IMR-90 (cell line): Measurements from ENCODE around the gene DYNC1H1. TPM values are rescaled to one million over a fixed set of nuclear protein-coding genes. Genes with fewer than 3 reads are reported as not detected.

ENCODE experiments used
- ATAC-seq: fragments of 200-7000 bp; cut with Tn5 transposase; 2 replicates; pipeline ENCODE4 v1.9.1; 2020; ENCODE audit warnings: low read depth, mild to moderate bottlenecking, moderate library complexity
- BruUV-seq: library from RNA; stranded (reverse); fragments of 400-500 nt; replicated peaks from 2 replicates; lab custom pipeline; 2021; lab: Mats Ljungman, UMichigan
- CTCF ChIA-PET: fragments of 300-600 bp; formaldehyde crosslinking; extraction: SDS; loops from one replicate; lab custom pipeline; 2021; ENCODE audit warnings: antibody characterized with exemption; lab: Yijun Ruan, JAX
- POLR2A ChIA-PET: fragments of 300-600 bp; sonication (Branson Sonifier 250); formaldehyde crosslinking; loops from one replicate; lab custom pipeline; 2022; ENCODE audit warnings: antibody characterized with exemption; ENCODE audit not compliant: unreplicated experiment; lab: Charles Lee
- DNase-seq: peaks from one replicate; pipeline ENCODE4 v3.0.0; 2013
- H2AFZ ChIP-seq: replicated peaks from 2 replicates; pipeline ENCODE3; 2013; ENCODE audit warnings: low read length, mild to moderate bottlenecking; ENCODE audit not compliant: poor library complexity
- H2AK5ac ChIP-seq: 2 replicates; pipeline ENCODE4 v1.6.1; 2013; ENCODE audit warnings: low read depth, low read length, inconsistent platforms
- H2AK9ac ChIP-seq: replicated peaks from 2 replicates; pipeline ENCODE3; 2013; ENCODE audit warnings: mild to moderate bottlenecking, low read depth, low read length, moderate library complexity; ENCODE audit not compliant: poor library complexity
- H2BK120ac ChIP-seq: 2 replicates; pipeline ENCODE4 v1.6.1; 2013; ENCODE audit warnings: low read depth, low read length, inconsistent platforms
- H2BK15ac ChIP-seq: 3 replicates; pipeline ENCODE4 v1.6.1; 2013; ENCODE audit warnings: low read depth, low read length, inconsistent platforms
- H2BK20ac ChIP-seq: 2 replicates; pipeline ENCODE4 v1.6.1; 2013; ENCODE audit warnings: low read depth, mild to moderate bottlenecking, inconsistent platforms, low read length, moderate library complexity
- H2BK5ac ChIP-seq: 2 replicates; pipeline ENCODE4 v1.6.1; 2013; ENCODE audit warnings: mild to moderate bottlenecking, low read depth, low read length, inconsistent platforms; ENCODE audit not compliant: poor library complexity, severe bottlenecking
- H3K14ac ChIP-seq: replicated peaks from 2 replicates; pipeline ENCODE4 v1.6.1; 2013; ENCODE audit warnings: low read depth, low read length, inconsistent platforms
- H3K18ac ChIP-seq: 2 replicates; pipeline ENCODE4 v1.6.1; 2013; ENCODE audit warnings: low read depth, low read length, control low read depth
- H3K23ac ChIP-seq: 2 replicates; pipeline ENCODE4 v1.6.1; 2013; ENCODE audit warnings: low read depth, low read length, inconsistent platforms
- H3K27ac ChIP-seq: 2 replicates; pipeline ENCODE4 v1.5.1; 2013; ENCODE audit warnings: mild to moderate bottlenecking, control low read depth, low read length; ENCODE audit not compliant: insufficient read depth
- H3K27me3 ChIP-seq: 2 replicates; pipeline ENCODE4 v1.6.1; 2013; ENCODE audit warnings: low read length; ENCODE audit not compliant: control insufficient read depth, insufficient read depth
- H3K36me3 ChIP-seq: 2 replicates; pipeline ENCODE4 v1.6.1; 2013; ENCODE audit warnings: low read length, mixed read lengths; ENCODE audit not compliant: control insufficient read depth, insufficient read depth
- H3K4ac ChIP-seq: 2 replicates; pipeline ENCODE4 v1.6.1; 2013; ENCODE audit warnings: low read depth, low read length, inconsistent platforms
- H3K4me1 ChIP-seq: 2 replicates; pipeline ENCODE4 v1.6.1; 2013; ENCODE audit warnings: low read length, mixed read lengths; ENCODE audit not compliant: control insufficient read depth, insufficient read depth
- H3K4me2 ChIP-seq: 2 replicates; pipeline ENCODE4 v1.6.1; 2013; ENCODE audit warnings: low read depth, mild to moderate bottlenecking, control low read depth, low read length, moderate library complexity
- H3K4me3 ChIP-seq: 2 replicates; pipeline ENCODE4 v1.5.1; 2013; ENCODE audit warnings: low read depth, mild to moderate bottlenecking, control low read depth, low read length, moderate library complexity; ENCODE audit not compliant: insufficient read depth
- H3K56ac ChIP-seq: 2 replicates; pipeline ENCODE4 v1.6.1; 2013; ENCODE audit warnings: low read length, inconsistent platforms; ENCODE audit not compliant: insufficient read depth; ENCODE audit errors: extremely low read depth
- H3K79me1 ChIP-seq, 2 experiments: 2 replicates each; pipeline ENCODE4 v1.6.1; 2013; ENCODE audit warnings: low read length in 2 of 2, inconsistent platforms in 1 of 2, low read depth in 1 of 2
- H3K9ac ChIP-seq: 2 replicates; pipeline ENCODE4 v1.6.1; 2013; ENCODE audit warnings: low read depth, low read length, control low read depth
- H3K9me1 ChIP-seq: 2 replicates; pipeline ENCODE4 v1.6.1; 2013; ENCODE audit warnings: low read length, inconsistent platforms; ENCODE audit not compliant: insufficient read depth
- H3K9me3 ChIP-seq: 2 replicates; pipeline ENCODE4 v1.6.1; 2013; ENCODE audit warnings: low read length; ENCODE audit not compliant: control insufficient read depth, insufficient read depth
- H4K20me1 ChIP-seq: 2 replicates; pipeline ENCODE4 v1.6.1; 2013; ENCODE audit warnings: low read length, inconsistent platforms; ENCODE audit not compliant: insufficient read depth
- H4K5ac ChIP-seq: 2 replicates; pipeline ENCODE4 v1.6.1; 2013; ENCODE audit warnings: mild to moderate bottlenecking, low read depth, low read length, control low read depth
- H4K8ac ChIP-seq, 2 experiments: 2 replicates each; pipeline ENCODE4 v1.6.1; 2013; ENCODE audit warnings: low read depth in 2 of 2, low read length in 2 of 2, control low read depth in 1 of 2, inconsistent platforms in 1 of 2
- H4K91ac ChIP-seq: 2 replicates; pipeline ENCODE4 v1.6.1; 2013; ENCODE audit warnings: low read depth, low read length, inconsistent platforms; ENCODE audit not compliant: insufficient read depth
- BHLHE40 ChIP-seq: fragments of 150-350 bp; IDR thresholded peaks from 2 replicates; pipeline ENCODE4 v1.6.1; 2016; ENCODE audit warnings: mild to moderate bottlenecking, low read depth, low read length
- CEBPB ChIP-seq: IDR thresholded peaks from 2 replicates; pipeline ENCODE4 v1.6.1; 2012; ENCODE audit warnings: low read depth, low read length, improper control_type of control experiment
- CHD1 ChIP-seq: IDR thresholded peaks from 2 replicates; pipeline ENCODE4 v1.6.1; 2012; ENCODE audit warnings: low read depth, low read length, improper control_type of control experiment
- FOS ChIP-seq: fragments of 150-350 bp; IDR thresholded peaks from 2 replicates; pipeline ENCODE4 v1.6.1; 2016; ENCODE audit warnings: low read depth, low read length
- MAFK ChIP-seq: IDR thresholded peaks from 2 replicates; pipeline ENCODE4 v1.6.1; 2012; ENCODE audit warnings: low read depth, low read length, improper control_type of control experiment
- MAZ ChIP-seq: IDR thresholded peaks from 2 replicates; pipeline ENCODE4 v1.6.1; 2012; ENCODE audit warnings: low read depth, mild to moderate bottlenecking, low read length, improper control_type of control experiment, moderate library complexity, borderline replicate concordance
- MXI1 ChIP-seq: IDR thresholded peaks from 2 replicates; pipeline ENCODE4 v1.6.1; 2012; ENCODE audit warnings: low read depth, mild to moderate bottlenecking, low read length, moderate library complexity, borderline replicate concordance
- NFE2L2 ChIP-seq: fragments of 150-350 bp; IDR thresholded peaks from 2 replicates; pipeline ENCODE4 v1.6.1; 2016; ENCODE audit warnings: low read depth, mild to moderate bottlenecking, low read length
- POLR2A ChIP-seq: IDR thresholded peaks from 2 replicates; pipeline ENCODE4 v1.6.1; 2012; ENCODE audit warnings: mild to moderate bottlenecking, low read depth, low read length
- RAD21 ChIP-seq: IDR thresholded peaks from 2 replicates; pipeline ENCODE4 v1.6.1; 2012; ENCODE audit warnings: low read length, improper control_type of control experiment
- RCOR1 ChIP-seq: IDR thresholded peaks from 2 replicates; pipeline ENCODE4 v1.6.1; 2012; ENCODE audit warnings: mild to moderate bottlenecking, low read length, improper control_type of control experiment; ENCODE audit not compliant: insufficient replicate concordance
- RFX5 ChIP-seq: IDR thresholded peaks from 2 replicates; pipeline ENCODE4 v1.8.0; 2012; ENCODE audit warnings: low read depth, mild to moderate bottlenecking, low read length, moderate library complexity
- SMC3 ChIP-seq: fragments of 150-350 bp; IDR thresholded peaks from 2 replicates; pipeline ENCODE4 v1.6.1; 2016; ENCODE audit warnings: low read depth, mild to moderate bottlenecking, antibody characterized with exemption, low read length, moderate library complexity
- WGBS, 2 experiments: methylation state at CpG; one replicate each; pipeline versions ENCODE4 v1.1.5 to v1.1.7; 2013; ENCODE audit warnings: missing lambda C conversion rate in 2 of 2; ENCODE audit not compliant: insufficient read length in 1 of 2; ENCODE audit errors: extremely low coverage in 2 of 2; 5-methylcytosine and 5-hydroxymethylcytosine counted together
- dilution Hi-C: fragments of 300-500 bp; cut with HindIII; formaldehyde crosslinking; loops from one replicate; pipeline ENCODE4 v1.14.3; 2018; ENCODE audit warnings: low sequenced_read_pairs; ENCODE audit not compliant: unreplicated experiment
- in situ Hi-C: fragments of 300-500 bp; cut with MboI; formaldehyde crosslinking; loops from 3 replicates; pipeline ENCODE4 v1.14.3; 2019; ENCODE audit warnings: low sequenced_read_pairs, inconsistent platforms, mixed read lengths
- intact Hi-C: fragments of 100-400 bp; cut with micrococcal nuclease; formaldehyde crosslinking; loops from 2 replicates; pipeline ENCODE4 v1.10.0; 2022
- polyA plus RNA-seq, 3 experiments: library from polyadenylated mRNA; depleted of rRNA; stranded (reverse); fragments of >200 nt; gene quantifications; 2 replicates each; pipeline ENCODE4 v1.2.3, GENCODE V29; 2012; ENCODE audit warnings: low replicate concordance in 1 of 3
- total RNA-seq: library from RNA; depleted of rRNA; stranded (reverse); fragments of >200 nt; gene quantifications from 2 replicates; pipeline ENCODE4 v1.2.3, GENCODE V29; 2012
- TF ChIP-seq, protein P1 (sequence below): fragments of 150-350 bp; IDR thresholded peaks from 2 replicates; pipeline ENCODE4 v1.6.1; 2016; ENCODE audit warnings: low read depth, mild to moderate bottlenecking, low read length, moderate library complexity, borderline replicate concordance
- TF ChIP-seq, protein P2 (sequence below): conservative IDR thresholded peaks from 2 replicates; pipeline ENCODE4 v1.5.1; 2012; ENCODE audit warnings: mild to moderate bottlenecking, low read depth, low read length, improper control_type of control experiment
- TF ChIP-seq, protein P3 (sequence below): fragments of 150-350 bp; IDR thresholded peaks from 2 replicates; pipeline ENCODE4 v1.6.1; 2017; ENCODE audit warnings: mild to moderate bottlenecking, antibody characterized with exemption, low read length, low read depth

The DYNC1H1 gene
- total and polyA plus RNA-seq, 2 of the 4 experiments (the other 2 are of a cell fraction) = 240 to 670 TPM

DNA sequence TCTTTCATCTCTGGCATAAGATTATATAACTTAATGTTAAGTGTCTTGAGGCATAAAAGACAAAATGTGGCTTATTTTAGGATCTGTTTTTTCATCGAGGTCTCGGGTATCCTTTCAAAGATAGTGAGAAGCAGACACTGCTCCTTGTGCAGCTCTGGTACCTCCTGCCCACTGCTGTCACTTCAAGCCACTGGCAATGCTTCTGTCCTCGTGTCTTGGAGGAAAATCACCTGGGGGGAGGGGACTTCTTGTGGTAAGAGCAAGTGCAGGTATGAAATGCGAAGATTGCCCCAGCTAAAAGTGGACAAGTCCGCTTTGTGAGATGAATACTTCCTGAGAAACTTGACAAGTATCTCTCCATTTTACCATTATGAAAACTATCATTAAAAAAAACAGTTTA is 37.8 kb upstream of the DYNC1H1 start:
- Histone ChIP-seq H3K56ac (no peak overlapping the region), H3K4ac (peak overlapping the region; percentile 25; the same call in 1 of the 2 replicates), H3K27me3 (no peaks in the 10 kb centered on the region), H3K9ac (no peak overlapping the region), H3K4me2 (no peak overlapping the region), H2BK20ac (no peak overlapping the region), H3K9me3 (no peaks in the 10 kb centered on the region), H2BK5ac (no peak overlapping the region), H2AK5ac (no peak overlapping the region), H3K9me1 (peaks cover 8% of the 10 kb centered on the region), H3K14ac (no peak overlapping the region), H3K23ac (no peak overlapping the region), H3K4me3 (no peak overlapping the region), H3K36me3 (peaks cover 11% of the 10 kb centered on the region), H4K20me1 (peaks cover 5% of the 10 kb centered on the region; the same call in 1 of the 2 replicates), H3K27ac (no peak overlapping the region), H2BK120ac (no peak overlapping the region), H4K91ac (no peak overlapping the region), H2AK9ac (no peak overlapping the region), H2BK15ac (no peak overlapping the region), H3K79me1 (peaks cover 6 to 8% of the 10 kb centered on the region in 2 experiments), H2AFZ (no peak overlapping the region), H3K4me1 (peaks cover 4% of the 10 kb centered on the region), H4K8ac (no peak overlapping the region; a peak in 1 of 4 replicates), H4K5ac (no peak overlapping the region), H3K18ac (no peak overlapping the region)
- CTCF ChIA-PET = no interaction called here
- no peak for ATAC-seq
- in situ Hi-C loops = no loop called here
- POLR2A ChIA-PET = no interaction called here
- no TSS peak for BruUV-seq
- TF ChIP-seq, protein P1, sequence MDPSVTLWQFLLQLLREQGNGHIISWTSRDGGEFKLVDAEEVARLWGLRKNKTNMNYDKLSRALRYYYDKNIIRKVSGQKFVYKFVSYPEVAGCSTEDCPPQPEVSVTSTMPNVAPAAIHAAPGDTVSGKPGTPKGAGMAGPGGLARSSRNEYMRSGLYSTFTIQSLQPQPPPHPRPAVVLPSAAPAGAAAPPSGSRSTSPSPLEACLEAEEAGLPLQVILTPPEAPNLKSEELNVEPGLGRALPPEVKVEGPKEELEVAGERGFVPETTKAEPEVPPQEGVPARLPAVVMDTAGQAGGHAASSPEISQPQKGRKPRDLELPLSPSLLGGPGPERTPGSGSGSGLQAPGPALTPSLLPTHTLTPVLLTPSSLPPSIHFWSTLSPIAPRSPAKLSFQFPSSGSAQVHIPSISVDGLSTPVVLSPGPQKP = no peak
- no peak for TF ChIP-seq RFX5
- TF ChIP-seq BHLHE40 = no peak
- no peak for TF ChIP-seq MXI1
- TF ChIP-seq POLR2A = no peak
- TF ChIP-seq RAD21 = no peak
- no peak for TF ChIP-seq MAZ
- no peak for TF ChIP-seq RCOR1
- TF ChIP-seq, protein P2, sequence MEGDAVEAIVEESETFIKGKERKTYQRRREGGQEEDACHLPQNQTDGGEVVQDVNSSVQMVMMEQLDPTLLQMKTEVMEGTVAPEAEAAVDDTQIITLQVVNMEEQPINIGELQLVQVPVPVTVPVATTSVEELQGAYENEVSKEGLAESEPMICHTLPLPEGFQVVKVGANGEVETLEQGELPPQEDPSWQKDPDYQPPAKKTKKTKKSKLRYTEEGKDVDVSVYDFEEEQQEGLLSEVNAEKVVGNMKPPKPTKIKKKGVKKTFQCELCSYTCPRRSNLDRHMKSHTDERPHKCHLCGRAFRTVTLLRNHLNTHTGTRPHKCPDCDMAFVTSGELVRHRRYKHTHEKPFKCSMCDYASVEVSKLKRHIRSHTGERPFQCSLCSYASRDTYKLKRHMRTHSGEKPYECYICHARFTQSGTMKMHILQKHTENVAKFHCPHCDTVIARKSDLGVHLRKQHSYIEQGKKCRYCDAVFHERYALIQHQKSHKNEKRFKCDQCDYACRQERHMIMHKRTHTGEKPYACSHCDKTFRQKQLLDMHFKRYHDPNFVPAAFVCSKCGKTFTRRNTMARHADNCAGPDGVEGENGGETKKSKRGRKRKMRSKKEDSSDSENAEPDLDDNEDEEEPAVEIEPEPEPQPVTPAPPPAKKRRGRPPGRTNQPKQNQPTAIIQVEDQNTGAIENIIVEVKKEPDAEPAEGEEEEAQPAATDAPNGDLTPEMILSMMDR = no peak
- TF ChIP-seq NFE2L2 = no peak
- TF ChIP-seq FOS = no peak
- TF ChIP-seq SMC3 = no peak
- no peak for TF ChIP-seq MAFK
- TF ChIP-seq CHD1 = no peak
- no peak for TF ChIP-seq CEBPB
- TF ChIP-seq, protein P3, sequence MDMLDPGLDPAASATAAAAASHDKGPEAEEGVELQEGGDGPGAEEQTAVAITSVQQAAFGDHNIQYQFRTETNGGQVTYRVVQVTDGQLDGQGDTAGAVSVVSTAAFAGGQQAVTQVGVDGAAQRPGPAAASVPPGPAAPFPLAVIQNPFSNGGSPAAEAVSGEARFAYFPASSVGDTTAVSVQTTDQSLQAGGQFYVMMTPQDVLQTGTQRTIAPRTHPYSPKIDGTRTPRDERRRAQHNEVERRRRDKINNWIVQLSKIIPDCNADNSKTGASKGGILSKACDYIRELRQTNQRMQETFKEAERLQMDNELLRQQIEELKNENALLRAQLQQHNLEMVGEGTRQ = no peak
- intact Hi-C loops = loop anchor here (10.0 kb wide), 1 partner anchor 152 kb away; no protein-coding TSS in a partner anchor
- no CpG with 5 or more reads among the region's 5 CpGs for WGBS, 2 experiments
- dilution Hi-C loops = no loop called here
- no peak for DNase-seq
